ENCODE data around the gene RTKN. TPM values are rescaled to one million over a fixed set of nuclear protein-coding genes. Genes with fewer than 3 reads are reported as not detected.

RTKN gene
- total and polyA plus RNA-seq, 4 donors: 21.9 to 46.0 (median 30.6) TPM

GRCh38 chr2:74481961-74482800 is 40.4 kb upstream of the RTKN start:
- peaks cover 3 to 19% (median 8%) of the 10 kb centered on the region in 5 donors for H3K4me1 ChIP-seq (ENCODE audit: control insufficient read depth in 5 of 5, insufficient read depth in 5 of 5, low read length in 5 of 5)
- H3K36me3 ChIP-seq (ENCODE audit: control insufficient read depth in 4 of 4, insufficient read depth in 4 of 4, low read length in 4 of 4): peaks cover 0 to 30% (median 9%) of the 10 kb centered on the region in 4 donors
- H3K9me3 ChIP-seq (ENCODE audit: control insufficient read depth in 4 of 4, insufficient read depth in 3 of 4, low read length in 3 of 4): no peaks in the 10 kb centered on the region
- 2 to 5% methylated on average over 50 to 80 of the region's 80 CpGs for WGBS, 2 donors
- DNase-seq: no peak
- peak overlapping the region; percentile 86 to 90 for H3K27ac ChIP-seq (ENCODE audit: low read depth in 1 of 2, low read length in 1 of 2)
- TF ChIP-seq CTCF (IDR thresholded peaks at IDR 0.05; ENCODE audit: control extremely low read depth, extremely low read depth): no peak
- H3K27me3 ChIP-seq (ENCODE audit: control insufficient read depth in 3 of 3, insufficient read depth in 3 of 3, low read length in 2 of 3): no peaks in the 10 kb centered on the region
- peak; percentile 53 for ATAC-seq (ENCODE audit: insufficient read depth, low FRiP score)
- peak overlapping the region; percentile 68 to 89 for H3K9ac ChIP-seq (ENCODE audit: insufficient read depth in 1 of 2, low read length in 2 of 2)
- peak overlapping the region; percentile 86 for H3K4me3 ChIP-seq

- ATAC-seq (ENCODE audit: insufficient read depth, low FRiP score) (no peak), DNase-seq (no peak)
- peak overlapping the region in 1 of 2 donors; percentile 90 for H3K27ac ChIP-seq (ENCODE audit: low read depth in 1 of 2, low read length in 1 of 2)
- no peak for TF ChIP-seq CTCF (IDR thresholded peaks at IDR 0.05; ENCODE audit: control extremely low read depth, extremely low read depth)
- peaks cover 0 to 33% (median 8%) of the 10 kb centered on the region in 4 donors for H3K36me3 ChIP-seq (ENCODE audit: control insufficient read depth in 4 of 4, insufficient read depth in 4 of 4, low read length in 4 of 4)
- peak overlapping the region; percentile 29 to 68 for H3K9ac ChIP-seq (ENCODE audit: insufficient read depth in 1 of 2, low read length in 2 of 2)
- H3K27me3 ChIP-seq (ENCODE audit: control insufficient read depth in 3 of 3, insufficient read depth in 3 of 3, low read length in 2 of 3): no peaks in the 10 kb centered on the region
- 50 to 60% methylated on average over 3 of the region's 3 CpGs for WGBS, 2 donors
- no peaks in the 10 kb centered on the region for H3K9me3 ChIP-seq (ENCODE audit: control insufficient read depth in 4 of 4, insufficient read depth in 3 of 4, low read length in 3 of 4)
- peaks cover 3 to 19% (median 8%) of the 10 kb centered on the region in 5 donors for H3K4me1 ChIP-seq (ENCODE audit: control insufficient read depth in 5 of 5, insufficient read depth in 5 of 5, low read length in 5 of 5)
- peak overlapping the region; percentile 86 for H3K4me3 ChIP-seq
These were observed 39.7 kb upstream of the RTKN start for GRCh38 chr2:74481431-74481830.

- Histone ChIP-seq H3K36me3 (ENCODE audit: control insufficient read depth in 4 of 4, insufficient read depth in 4 of 4, low read length in 4 of 4) (peaks cover 7 to 25% (median 10%) of the 10 kb centered on the region in 4 donors), H3K9me3 (ENCODE audit: control insufficient read depth in 4 of 4, insufficient read depth in 3 of 4, low read length in 3 of 4) (no peaks in the 10 kb centered on the region), H3K4me3 (no peak overlapping the region), H3K4me1 (ENCODE audit: control insufficient read depth in 5 of 5, insufficient read depth in 5 of 5, low read length in 5 of 5) (peaks cover 3 to 15% (median 9%) of the 10 kb centered on the region in 5 donors), H3K27ac (ENCODE audit: low read depth in 1 of 2, low read length in 1 of 2) (no peak overlapping the region), H3K27me3 (ENCODE audit: control insufficient read depth in 3 of 3, insufficient read depth in 3 of 3, low read length in 2 of 3) (no peaks in the 10 kb centered on the region), H3K9ac (ENCODE audit: insufficient read depth in 1 of 2, low read length in 2 of 2) (no peak overlapping the region)
- ATAC-seq (ENCODE audit: insufficient read depth, low FRiP score) (no peak), DNase-seq (no peak)
- 86 to 94% methylated on average over 5 of the region's 5 CpGs for WGBS, 2 donors
- no peak for TF ChIP-seq CTCF (IDR thresholded peaks at IDR 0.05; ENCODE audit: control extremely low read depth, extremely low read depth)
These were observed 33.2 kb upstream of the RTKN start for GRCh38 chr2:74474899-74475298.

Measured in lung (tissue), 12 donors.